Activated T-helper 1 cell treated with anti-CD3 and anti-CD28 coated beads, Interleukin-2, amount 50 U/mL, for 16 hours (primary cell): ENCODE measurements around the gene GPR152.
"Not testable (repeated sequence)": the region's sequence is repeated elsewhere in the genome, so short reads cannot be mapped to it uniquely, and the experiment has no call there.

Source experiments
- DNase-seq, 2 donors: peaks; one replicate each; pipeline ENCODE4 v3.0.0-alpha.2; 2020; ENCODE audit warnings: low read depth in 1 of 2, low spot score in 1 of 2

Gene GPR152

DNA sequence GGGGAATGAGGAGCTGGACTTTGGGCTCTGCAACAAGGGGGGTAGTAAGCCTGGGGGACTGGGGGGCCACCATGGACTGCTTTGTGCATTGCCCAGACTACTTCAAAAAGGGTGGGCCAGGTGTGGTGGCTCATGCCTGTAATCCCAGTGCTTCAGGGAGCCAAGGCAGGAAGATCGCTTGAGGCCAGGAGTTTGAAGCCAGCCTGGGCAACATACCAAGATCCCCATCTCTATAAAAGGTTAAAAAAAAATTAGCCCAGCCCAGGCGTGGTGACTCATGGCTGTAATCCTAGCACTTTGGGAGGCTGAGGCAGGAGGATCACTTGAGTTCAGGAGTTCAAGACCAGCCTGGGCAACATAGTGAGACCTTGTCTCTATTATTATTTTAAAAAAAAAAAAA, 13.0 kb upstream of the GPR152 start:
- DNase-seq: not testable (repeated sequence)

DNA sequence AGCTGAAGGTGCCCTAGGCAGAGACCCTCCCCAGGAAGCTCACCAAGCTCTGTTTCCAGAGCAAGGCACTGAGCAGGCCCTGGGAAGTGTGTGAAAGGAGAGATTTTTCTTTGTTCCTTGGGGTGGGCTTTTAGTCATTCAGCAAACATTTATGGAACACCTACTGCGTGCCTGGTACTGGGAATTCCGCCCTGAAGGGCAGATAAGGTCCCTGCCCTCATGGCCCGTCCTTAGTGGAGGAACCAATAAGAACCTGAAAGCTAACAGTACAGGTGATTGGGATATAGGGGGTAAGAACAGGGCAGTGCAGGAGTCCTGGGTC, 12.6 kb upstream of the GPR152 start:
- no peak for DNase-seq

DNA sequence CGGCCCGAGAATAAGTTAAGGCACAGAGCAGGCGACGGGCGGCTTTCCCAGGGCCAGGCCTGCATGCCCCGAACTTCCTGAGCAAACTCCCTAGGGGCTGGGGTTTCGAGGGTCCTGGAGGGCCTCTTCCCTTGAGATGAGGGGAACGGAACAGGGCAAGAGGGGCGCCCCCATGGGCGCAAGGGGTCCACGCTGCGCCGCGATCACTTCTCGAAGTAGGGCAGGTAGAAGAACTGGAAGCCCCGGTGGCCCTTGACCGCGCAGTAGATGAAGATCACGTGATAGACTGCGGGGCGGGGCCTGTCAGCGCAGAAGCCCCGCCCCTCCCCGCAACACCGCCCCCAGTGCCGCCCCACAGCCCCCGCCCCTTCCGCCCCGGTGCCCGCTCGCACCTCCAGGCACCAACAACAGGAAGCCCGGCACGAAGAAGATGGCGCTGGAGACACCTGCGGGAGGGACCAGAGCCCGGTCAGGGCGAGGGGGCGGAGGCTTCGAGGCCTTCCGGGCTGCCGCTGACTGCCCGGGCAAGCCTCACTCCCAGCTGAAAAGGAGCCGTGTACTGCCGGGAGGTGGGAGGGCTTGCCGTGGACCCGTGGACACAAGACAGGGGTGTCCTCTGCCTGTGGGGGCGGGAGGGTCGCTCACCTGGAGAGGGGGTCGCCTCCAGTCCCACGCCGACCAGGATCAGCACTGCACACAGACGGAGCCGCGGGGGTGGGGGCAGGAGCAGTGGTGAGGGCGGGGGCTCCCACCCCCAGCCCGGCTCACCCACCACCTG, 12.1 kb upstream of the GPR152 start:
- DNase-seq: peak; percentile 86 to 90

DNA sequence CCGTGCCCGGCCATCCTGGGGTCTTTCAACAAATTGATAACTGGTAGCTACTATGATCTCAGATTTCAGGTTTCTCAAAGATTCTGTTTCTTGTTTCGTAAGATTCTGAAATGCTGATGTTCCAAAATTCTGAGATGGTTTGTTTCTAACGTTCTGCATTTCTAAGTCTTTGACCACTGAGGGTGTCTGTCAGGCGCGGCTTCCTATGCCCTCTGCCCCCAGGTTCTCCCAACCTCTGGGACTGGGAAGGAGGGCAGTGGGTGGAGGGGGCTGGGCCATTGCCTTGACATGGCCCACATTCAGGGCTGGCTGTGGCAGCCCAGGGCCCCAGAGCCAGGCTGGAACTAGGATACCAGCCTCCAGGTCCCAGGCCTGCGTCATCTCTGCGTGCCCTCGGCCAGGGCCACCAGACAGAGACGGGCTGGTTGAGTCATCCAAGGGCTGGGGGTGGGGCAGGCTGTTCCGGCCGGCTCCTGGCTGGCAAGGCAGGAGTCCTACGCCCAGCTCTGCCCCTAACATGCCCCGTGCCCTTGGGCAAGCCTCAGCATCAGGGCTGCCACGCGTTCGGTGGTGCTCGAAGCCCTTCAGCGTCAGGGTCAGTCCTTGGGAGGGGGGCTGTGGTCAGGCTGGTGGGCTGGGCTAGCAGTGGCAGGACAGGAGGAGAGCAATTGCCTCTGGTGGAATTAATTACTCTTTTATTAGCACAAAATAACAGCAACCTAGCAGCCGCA, 11.3 kb upstream of the GPR152 start:
- no peak for DNase-seq

DNA sequence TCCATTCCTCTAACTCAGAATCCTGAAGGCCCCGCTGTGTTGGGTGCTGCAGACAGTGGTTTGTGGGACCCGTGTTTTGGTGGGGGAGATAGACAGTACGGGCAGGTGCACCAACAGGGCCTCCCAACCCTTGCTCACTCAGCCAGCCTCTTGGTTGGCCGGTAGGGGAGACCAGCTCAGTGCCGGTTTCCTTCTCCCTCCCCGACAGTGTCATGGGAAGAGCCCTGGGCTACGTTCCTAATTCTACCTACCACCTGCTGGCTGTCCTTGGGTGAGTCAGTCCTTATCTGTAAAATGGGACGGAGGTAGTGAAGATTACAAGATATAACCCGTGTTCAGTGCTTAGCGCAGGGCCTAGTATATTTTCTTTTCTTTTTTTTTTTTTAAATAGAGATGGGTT, 10.7 kb upstream of the GPR152 start:
- no peak for DNase-seq

DNA sequence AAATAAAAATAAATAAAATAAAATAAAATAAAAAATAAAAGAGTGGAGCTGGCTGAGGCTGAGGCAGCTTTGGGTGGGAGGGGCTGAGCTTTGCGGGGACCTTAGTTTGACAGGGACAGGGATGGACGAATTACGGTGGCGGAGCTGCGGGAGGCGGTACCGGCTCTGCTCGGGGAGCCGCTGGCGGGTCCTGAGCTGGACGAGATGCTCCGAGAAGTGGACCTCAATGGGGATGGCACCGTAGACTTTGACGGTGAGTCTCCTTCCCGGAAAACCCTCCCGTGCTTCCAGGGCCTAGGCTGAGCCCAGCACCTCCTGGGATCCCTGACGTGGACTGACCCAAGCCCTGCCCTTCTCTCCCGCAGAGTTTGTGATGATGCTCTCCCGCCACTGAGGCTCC, 5.7 kb upstream of the GPR152 start:
- DNase-seq: no peak

DNA sequence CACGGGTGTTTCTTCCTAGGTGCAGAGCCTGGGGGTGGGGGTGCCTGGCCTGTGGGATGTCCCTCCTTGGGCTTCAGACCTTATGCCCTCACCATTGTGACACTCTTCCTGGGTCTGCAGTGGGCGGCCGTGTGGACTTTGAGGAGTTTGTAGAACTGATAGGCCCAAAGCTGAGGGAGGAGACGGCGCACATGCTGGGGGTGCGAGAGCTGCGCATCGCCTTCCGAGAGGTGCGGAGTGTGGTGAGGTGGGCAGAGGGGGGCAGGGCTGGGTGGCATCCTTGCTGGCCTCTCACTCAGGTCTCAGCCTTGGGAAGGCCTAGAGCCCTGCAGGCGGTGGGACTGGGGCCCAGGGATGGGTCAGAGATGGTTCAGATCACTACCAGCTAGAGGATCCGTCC, 4.9 kb upstream of the GPR152 start:
- no peak for DNase-seq

DNA sequence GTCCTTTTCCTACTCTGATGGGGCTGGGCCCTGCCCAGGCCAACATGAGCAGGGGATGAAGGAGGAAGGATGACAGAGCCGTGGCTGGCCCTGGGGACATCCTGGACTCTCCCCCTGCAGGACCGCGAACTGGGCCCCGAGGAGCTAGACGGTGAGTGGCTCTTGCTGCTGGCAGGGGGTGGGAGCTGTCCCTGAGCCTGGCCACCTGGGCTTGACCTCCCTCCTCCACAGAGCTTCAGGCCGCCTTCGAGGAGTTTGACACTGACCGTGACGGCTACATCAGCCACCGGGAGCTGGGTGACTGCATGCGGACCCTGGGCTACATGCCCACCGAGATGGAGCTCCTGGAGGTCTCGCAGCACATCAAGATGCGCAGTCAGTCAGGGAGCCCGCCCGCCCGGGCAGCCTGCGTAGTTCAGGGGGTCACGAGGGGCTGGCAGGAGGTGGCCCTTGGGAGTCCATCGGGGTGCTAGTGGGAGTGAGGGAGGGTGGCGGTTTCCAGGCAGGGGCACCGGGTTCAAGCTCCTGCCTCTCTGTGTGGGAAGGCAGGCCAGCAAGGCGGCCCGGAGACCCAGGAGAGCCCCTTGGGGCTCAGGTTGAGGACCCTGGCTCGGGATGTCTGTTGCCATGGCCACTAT, 3.7 kb upstream of the GPR152 start:
- DNase-seq: no peak

DNA sequence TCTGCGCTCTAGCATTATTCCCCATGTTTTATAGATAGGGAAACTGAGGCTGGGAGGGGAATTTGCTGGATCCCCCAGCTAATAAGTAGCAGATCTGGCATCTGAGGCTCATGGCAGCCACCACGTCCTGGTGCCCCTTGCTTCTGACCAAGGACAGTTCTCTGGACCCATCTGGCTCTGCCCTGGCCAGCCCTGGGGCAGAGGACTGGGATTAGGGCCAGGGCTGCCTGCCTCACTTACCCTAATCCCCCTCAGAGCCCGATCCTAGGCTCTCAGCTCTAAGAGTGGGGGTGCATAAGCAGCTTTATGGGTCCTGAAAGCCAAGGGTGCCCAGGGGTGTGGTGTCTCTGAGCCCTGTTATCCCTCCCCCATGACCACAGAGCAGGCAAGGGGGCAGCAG, 2.5 kb upstream of the GPR152 start, which contains the start of gene CABP4:
TSS of gene CABP4 (plus strand) at position 301 of the 400 bp plus-strand sequence. CDS start at position 371, 70 bp downstream.
- DNase-seq: no peak

DNA sequence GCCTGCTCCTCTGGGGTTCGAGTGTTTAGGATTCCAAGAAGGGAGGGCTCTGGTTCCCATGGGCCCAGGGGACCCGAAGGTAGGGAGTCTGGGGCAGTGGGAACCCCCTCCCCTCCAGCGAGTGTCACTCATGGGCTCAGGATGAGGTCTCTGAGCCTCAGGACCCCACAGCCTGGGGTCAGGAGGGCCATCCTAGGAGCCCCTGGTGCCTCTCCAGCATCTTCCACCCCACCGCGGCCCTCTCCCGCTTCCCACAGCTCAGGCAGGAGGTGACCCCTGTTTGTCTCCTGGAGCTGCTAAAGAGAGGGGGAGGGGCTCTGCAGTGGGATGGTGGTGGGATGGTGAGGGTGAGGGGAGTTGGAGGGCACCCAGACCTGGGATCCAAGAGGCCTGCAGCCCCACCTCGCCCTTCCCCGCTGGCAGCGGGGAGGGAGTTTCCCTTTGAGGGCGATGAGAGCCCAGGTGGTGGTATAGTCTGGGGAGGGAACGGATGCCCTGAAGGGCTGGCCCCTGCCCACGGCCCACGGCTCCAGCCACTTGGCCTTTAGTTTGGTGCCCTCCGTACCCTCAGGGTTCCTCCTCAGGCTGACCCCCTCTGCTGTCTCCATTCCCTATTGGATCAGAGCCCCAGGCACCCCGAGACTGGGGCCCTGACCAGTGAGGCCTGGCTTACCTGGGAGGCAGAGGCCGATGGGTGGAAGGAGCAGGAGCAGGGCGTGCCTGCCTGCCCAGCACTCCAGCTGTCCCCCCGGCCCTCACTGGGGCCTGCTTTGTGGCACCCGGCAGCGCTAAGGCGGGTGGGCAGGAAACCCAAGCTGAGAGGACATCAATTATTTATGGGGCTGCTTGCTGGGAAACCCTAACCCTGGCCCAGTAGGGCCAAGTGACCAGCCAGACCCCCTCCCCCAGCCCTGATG, 1.5 kb upstream of the GPR152 start:
- DNase-seq: no peak

DNA sequence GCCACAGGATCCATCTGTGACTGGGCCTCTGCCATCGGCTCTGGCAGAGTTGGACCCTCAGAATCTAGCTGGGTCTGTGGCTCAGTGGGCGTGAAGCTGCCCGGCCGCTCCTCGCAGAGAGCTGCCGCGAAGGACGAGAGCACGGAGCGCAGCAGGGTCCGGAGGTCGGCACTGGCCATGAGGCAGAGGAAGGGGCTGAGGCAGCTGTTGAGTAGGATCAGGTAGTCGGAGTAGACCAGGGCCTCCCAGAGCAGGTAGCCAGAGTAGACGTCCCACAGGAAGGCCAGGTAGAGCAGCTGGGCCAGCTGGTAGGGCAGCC, 912 bp downstream of the GPR152 start:
- DNase-seq: no peak

DNA sequence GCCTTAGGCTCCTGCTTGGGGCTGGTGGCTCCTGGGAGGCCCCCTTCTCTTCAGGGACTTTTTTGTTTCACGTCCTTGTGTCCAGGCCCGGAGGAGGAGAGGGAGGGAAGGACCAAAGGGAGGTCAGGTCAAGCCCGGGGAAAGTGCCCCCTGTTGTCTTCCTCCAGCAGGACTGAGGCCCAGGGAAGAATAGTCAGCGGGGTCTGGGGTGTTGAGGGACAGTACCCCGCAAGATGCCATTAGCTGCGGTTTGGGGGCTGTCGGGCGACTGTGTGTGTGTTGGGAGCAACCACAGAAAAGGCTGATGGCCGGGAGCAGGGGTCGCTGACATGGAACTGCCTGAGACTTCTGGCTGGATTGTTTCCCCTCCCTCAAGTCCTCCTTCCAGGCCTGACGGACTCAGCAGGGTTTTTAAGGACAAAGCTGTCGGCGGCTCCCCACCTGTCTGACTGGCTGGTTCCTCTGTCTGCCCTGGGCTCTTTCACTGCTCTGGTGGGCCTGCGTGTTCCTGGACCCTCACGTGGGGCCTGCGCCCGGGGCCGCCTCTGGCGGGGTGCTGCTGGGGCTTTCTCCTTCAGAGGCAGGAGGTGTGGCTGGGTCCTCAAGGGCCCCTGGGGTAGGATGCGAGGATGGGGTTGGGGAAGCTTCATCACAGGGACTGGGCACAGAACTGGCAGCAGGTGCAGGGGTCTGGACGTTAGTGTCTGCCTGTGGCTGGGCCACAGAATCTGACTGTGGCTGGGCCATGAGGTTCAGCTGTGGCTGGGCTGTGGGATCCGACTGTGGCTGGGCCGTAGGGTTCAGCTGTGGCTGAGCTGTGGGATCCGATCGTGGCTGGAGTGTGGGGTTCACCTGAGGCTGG, 1.5 kb downstream of the GPR152 start:
- no peak for DNase-seq

DNA sequence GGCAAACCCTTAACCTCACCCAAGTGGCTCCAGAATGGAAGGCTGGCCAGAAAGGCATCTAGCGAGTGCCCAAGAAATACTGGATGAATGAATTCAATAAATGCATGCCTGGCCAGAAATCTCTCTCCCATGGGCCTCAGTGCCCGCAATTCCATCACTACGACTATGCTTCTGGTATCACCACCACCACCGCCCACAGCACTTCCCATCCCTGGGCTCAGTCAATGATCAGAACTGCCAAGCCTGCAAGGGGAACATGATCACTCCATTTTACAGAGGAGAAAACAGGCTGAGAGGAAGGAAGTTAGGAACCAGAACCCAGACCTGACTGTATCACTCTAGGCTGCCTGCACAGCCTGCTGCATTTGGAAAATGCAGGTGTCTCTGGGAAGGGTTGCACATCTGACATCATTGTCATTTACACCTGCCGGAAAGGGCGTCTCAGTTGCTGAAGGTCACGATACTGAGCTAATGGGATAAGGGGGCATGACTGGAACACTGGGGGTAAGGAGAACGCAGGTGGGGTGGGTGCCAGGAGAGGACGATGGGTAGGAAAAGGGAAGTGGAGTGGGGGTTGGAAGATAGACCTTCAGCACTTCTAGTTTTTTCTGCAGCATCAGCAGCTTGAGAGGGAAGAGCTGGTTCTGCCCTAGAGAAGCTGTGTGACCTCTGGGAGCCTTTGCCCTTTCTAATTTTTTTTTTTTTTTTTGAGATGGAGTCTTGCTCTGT, 3.2 kb downstream of the GPR152 start:
- no peak for DNase-seq

DNA sequence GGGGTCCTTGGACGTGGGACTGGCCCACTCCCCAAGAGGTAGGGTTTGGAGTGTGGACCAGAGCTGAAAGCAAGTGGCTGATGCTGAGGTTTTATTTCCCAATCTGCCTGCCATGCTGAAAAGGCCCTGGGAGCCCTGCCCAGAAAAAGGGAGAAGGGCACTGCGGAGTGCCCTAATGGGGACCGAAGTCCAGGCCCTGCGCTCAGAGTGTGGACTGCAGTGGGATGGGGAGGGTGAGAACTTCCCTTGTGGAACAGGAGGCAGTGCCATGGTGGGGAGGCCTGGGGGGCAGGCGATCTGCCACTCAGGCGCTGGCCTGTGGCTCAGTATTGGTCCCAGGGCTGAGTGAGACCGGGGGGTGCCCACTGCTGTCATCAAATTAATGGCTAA, 4.3 kb downstream of the GPR152 start:
- no peak for DNase-seq

DNA sequence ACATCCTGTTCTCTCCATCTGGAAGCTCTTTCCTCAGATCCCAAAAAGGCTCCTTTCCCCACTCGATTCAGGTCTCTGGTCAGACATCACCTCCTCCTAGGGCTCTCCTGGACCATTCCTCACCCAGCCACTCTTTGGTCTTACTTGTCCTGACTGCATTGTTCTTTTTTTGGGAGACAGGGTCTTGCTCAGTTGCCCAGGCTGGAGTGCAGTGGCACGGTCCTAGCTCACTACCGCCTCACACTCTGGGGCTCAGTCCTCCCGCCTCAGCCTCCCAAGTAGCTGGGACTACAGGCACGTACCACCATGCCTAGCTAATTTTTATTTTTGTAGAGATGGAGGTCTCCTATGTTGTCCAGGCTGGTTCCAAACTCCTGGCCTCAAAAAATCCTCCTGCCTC, 7.0 kb downstream of the GPR152 start:
- DNase-seq: no peak

DNA sequence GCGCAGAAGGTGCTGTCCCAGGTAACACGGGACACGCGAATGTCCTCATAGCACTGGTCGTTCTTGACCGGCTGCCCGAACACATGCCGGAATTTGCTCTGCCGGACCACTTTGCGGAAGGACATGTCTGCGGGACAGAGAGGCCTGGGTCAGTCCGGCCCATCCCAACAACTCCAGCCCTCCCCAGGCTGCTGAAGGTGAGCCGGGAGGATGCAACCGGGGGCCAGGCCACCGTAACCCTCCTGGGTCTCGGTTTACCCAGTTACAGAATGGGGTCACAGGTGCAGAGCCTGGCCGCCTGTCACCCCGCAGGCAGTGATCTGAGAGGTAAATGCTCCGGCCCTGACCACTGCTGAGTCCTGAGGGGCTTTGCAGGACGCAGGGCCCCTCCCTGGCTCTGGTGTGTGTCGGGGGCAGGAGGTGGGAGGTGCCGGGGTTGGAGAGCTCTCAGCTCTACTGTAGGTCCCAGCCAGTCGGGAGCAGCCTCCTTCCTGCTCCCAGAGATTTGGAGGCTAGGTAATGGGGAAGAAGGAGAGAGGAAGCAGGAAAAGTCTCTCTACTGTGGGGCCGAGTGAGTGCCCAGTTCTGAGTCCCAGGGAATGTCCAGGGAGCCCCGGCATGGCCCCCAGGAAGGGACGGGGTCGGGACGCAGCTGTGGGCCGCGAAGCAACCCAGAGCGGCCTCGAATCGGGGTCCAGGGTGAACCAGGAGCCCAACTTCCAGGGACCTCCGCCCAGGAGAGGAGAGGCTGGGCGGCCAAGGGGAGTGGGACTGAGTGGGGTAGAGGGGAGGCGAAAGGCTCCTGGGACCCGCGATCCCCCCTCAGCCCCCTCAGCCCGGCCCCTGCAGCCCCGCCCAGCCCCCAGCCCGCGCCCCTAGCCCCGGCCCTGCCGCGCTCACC, 9.8 kb downstream of the GPR152 start:
- DNase-seq: no peak

DNA sequence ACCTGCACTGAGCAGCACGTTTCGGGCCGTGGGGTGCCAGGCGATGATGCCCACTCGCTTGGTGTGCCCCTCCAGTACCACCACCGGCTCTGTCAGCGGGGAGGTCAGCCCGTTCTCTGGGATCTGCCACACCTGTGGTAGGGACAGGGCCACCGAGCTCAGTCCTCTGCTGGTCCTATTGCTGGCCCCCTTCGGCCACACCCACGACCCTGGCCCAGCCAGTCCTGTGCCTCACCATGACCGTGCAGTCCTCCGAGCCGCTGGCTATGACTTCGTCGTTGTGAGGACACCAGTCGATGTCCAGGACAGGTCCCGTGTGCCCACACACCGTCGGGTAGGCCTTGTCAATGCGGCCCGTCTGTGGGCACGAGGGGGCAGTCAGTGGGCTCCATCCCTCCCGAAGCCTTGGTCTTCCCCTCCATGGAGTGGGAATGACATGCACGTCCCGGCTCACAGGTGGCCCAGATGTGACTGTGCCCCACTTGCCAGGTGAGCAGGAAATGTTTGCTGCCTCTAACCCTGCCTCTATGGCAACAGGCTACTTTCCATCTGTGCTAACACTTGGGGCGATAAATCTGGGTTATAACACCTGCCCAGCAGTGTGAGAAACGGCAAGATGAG, 10.7 kb downstream of the GPR152 start:
- no peak for DNase-seq

DNA sequence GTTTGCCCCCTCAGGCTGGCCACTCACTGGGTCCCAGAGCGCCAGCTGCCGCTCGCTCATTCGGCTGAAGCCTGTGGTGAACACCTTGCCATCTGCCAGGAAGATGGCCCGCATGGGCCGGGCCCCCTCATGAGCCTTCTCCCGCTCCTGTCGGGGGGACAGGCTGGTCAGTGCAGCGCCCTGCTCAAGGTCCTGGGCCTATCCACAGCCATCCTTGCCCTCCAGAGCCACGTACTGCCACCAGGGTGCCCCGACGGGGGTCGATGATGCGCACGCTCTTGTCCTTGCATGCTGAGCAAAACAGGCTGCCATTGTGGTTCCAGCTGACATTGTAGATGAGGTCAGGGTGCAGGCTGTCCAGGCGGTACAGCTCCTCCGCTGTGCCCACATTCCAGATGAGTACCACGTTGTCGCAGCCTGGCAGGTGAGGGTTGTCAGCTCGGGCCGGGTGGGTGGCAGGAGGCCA, 11.4 kb downstream of the GPR152 start:
- DNase-seq: no peak
